Gastroesophageal sphincter (tissue), 3 donors: ENCODE measurements around the gene E2F4.

Experiments used
- EP300 ChIP-seq: sonication (generic); formaldehyde crosslinking; IDR thresholded peaks from one replicate; pipeline ENCODE4 v1.6.1; 2017; ENCODE audit warnings: antibody characterized with exemption, mild to moderate bottlenecking
- POLR2A ChIP-seq, 2 donors: fragments of 450-650 bp; IDR thresholded peaks; one replicate each; pipeline ENCODE4 v1.6.1; 2017; ENCODE audit warnings: antibody characterized with exemption in 2 of 2, mild to moderate bottlenecking in 2 of 2, moderate library complexity in 1 of 2
- POLR2AphosphoS5 ChIP-seq: sonication (generic); formaldehyde crosslinking; IDR thresholded peaks from one replicate; pipeline ENCODE4 v1.6.1; 2017; ENCODE audit warnings: antibody characterized with exemption
- TF ChIP-seq, protein P1 (sequence below), 4 experiments: fragments of 200-600 bp in 2 of 4; fragments of 450-650 bp in 2 of 4; sonication (generic) in 1 of 4; IDR thresholded peaks; one replicate each; pipeline ENCODE4 v1.5.1; 2017 to 2019; ENCODE audit warnings: antibody characterized with exemption in 4 of 4, mild to moderate bottlenecking in 2 of 4, moderate library complexity in 2 of 4

DNA sequence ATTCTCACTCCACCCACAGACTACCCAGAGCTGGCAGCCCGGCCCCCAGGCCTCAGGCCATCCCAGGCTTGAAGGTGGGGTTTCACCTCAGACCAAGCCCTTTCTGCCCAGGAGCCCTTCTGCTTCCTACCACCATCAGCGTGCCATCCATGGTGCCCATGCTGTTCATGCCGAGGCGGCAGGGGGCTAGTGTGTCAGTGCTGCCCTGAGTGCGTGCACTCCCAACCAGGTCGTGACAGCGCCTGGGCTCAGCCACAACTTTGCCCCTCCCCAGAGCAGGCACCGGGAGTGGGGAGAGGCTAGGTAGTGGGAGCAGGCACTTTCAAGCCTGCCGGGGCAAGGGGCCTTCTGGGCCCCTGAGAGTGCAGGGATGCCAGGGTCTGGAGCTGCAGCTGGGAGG is 49.6 kb upstream of the E2F4 start:
- TF ChIP-seq, protein P1, sequence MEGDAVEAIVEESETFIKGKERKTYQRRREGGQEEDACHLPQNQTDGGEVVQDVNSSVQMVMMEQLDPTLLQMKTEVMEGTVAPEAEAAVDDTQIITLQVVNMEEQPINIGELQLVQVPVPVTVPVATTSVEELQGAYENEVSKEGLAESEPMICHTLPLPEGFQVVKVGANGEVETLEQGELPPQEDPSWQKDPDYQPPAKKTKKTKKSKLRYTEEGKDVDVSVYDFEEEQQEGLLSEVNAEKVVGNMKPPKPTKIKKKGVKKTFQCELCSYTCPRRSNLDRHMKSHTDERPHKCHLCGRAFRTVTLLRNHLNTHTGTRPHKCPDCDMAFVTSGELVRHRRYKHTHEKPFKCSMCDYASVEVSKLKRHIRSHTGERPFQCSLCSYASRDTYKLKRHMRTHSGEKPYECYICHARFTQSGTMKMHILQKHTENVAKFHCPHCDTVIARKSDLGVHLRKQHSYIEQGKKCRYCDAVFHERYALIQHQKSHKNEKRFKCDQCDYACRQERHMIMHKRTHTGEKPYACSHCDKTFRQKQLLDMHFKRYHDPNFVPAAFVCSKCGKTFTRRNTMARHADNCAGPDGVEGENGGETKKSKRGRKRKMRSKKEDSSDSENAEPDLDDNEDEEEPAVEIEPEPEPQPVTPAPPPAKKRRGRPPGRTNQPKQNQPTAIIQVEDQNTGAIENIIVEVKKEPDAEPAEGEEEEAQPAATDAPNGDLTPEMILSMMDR (IDR thresholded peaks at IDR 0.05): no peak
- no peak for TF ChIP-seq POLR2AphosphoS5
- no peak for TF ChIP-seq POLR2A (IDR thresholded peaks at IDR 0.05)
- TF ChIP-seq EP300: no peak
